Transverse colon (tissue), 4 donors: Measurements from ENCODE around the gene FBN2. TPM values are rescaled to one million over a fixed set of nuclear protein-coding genes. Genes with fewer than 3 reads are reported as not detected.

ENCODE experiments used
- DNase-seq: peaks from one replicate; pipeline ENCODE4 v3.0.0-alpha.2; 2019
- H3K27ac ChIP-seq, 4 donors: fragments of 200-600 bp; sonication (generic); 2 replicates each; pipeline ENCODE4 v1.5.1; 2016 to 2018; ENCODE audit warnings: inconsistent platforms in 4 of 4
- H3K27me3 ChIP-seq: fragments of 200-600 bp; sonication (generic); 2 replicates; pipeline ENCODE4 v1.5.1; 2017; ENCODE audit warnings: inconsistent platforms
- H3K36me3 ChIP-seq, 4 donors: fragments of 200-600 bp; sonication (generic); 2 replicates each; pipeline ENCODE4 v1.5.1; 2017 to 2019; ENCODE audit warnings: inconsistent platforms in 4 of 4
- H3K4me1 ChIP-seq, 4 donors: fragments of 200-600 bp; sonication (generic); 2 replicates each; pipeline ENCODE4 v1.5.1; 2017 to 2020; ENCODE audit warnings: inconsistent platforms in 4 of 4
- H3K4me3 ChIP-seq, 4 donors: fragments of 200-600 bp; sonication (generic); 1 replicate in 1 of 4; 2 replicates in 3 of 4; pipeline versions ENCODE4 v1.5.1 to v1.6.1; 2017 to 2019; ENCODE audit warnings: inconsistent platforms in 4 of 4
- H3K9me3 ChIP-seq, 2 donors: fragments of 200-600 bp; sonication (generic); 2 replicates each; pipeline ENCODE4 v1.5.1; 2017 to 2019; ENCODE audit warnings: inconsistent platforms in 2 of 2
- EP300 ChIP-seq: sonication (generic); formaldehyde crosslinking; IDR thresholded peaks from one replicate; pipeline ENCODE4 v1.6.1; 2017; ENCODE audit warnings: antibody characterized with exemption, low read depth
- POLR2A ChIP-seq: fragments of 450-650 bp; IDR thresholded peaks from one replicate; pipeline ENCODE4 v1.6.1; 2016; ENCODE audit warnings: antibody characterized with exemption, mild to moderate bottlenecking, moderate library complexity
- POLR2AphosphoS5 ChIP-seq, 3 donors: sonication (generic); formaldehyde crosslinking; IDR thresholded peaks; one replicate each; pipeline ENCODE4 v1.6.1; 2016; ENCODE audit warnings: antibody characterized with exemption in 3 of 3
- WGBS, 2 donors: methylation state at CpG; one replicate each; pipeline ENCODE4 v1.1.5; 2018; ENCODE audit warnings: low coverage in 1 of 2; 5-methylcytosine and 5-hydroxymethylcytosine counted together
- in situ Hi-C, 4 donors: fragments of 200-750 bp; cut with MboI; loops; one replicate each; pipeline versions ENCODE4 v1.15.0 to v1.15.1; 2017; ENCODE audit warnings: low sequenced_read_pairs in 3 of 4, low pct_ligation_motif_present in 1 of 4, low pct_unique_long_range_greater_than_20kb in 1 of 4
- intact Hi-C: fragments of 100-400 bp; cut with DNase I; formaldehyde crosslinking; loops from one replicate; pipeline ENCODE4 v1.15.1; 2023; ENCODE audit warnings: low total_unique reads
- total RNA-seq, 4 donors: library from RNA; depleted of rRNA; stranded (reverse); fragments of >200 nt; gene quantifications; one replicate each; pipeline ENCODE4 v1.1.0, GENCODE V29; 2016
- TF ChIP-seq, protein P1 (sequence below), 5 experiments: fragments of 200-600 bp in 3 of 5; fragments of 450-650 bp in 2 of 5; sonication (generic) in 3 of 5; IDR thresholded peaks; 1 replicate in 2 of 5; 2 replicates in 3 of 5; pipeline ENCODE4 v1.5.1; 2016 to 2017; ENCODE audit warnings: antibody characterized with exemption in 5 of 5, inconsistent platforms in 3 of 5, mild to moderate bottlenecking in 2 of 5, moderate library complexity in 1 of 5

FBN2 gene
- total RNA-seq, 4 donors from 2014 or later: 0.79 to 16.1 (median 2.6) TPM

DNA sequence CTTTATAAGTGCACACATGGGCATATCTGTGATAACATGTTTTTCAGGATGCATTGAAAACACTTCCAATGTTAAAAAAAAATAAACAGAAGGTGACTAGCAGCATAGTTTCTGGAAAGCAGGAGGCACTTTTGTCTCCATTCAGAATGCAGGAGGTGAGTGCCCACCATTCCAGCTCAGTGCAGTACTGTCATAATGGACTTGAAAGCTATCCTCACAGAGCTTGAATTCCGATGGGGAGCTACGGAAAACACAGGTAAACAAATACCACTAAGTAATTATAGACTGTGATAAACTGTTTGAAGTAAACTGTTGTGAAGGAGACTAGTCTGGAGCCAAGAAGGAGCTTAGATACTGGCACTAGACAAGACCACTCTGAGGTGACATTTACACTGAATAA, 9.9 kb downstream of the FBN2 start:
- WGBS, 2 donors: 43 to 52% methylated on average over 2 of the region's 2 CpGs
- intact Hi-C loops (no loop called here), in situ Hi-C loops (no loop called here)
- H3K4me1 ChIP-seq: no peaks in the 10 kb centered on the region
- DNase-seq: no peak
- no peaks in the 10 kb centered on the region for H3K9me3 ChIP-seq
- no peaks in the 10 kb centered on the region for H3K36me3 ChIP-seq
- H3K27ac ChIP-seq: no peak overlapping the region
- H3K27me3 ChIP-seq: no peaks in the 10 kb centered on the region
- no peak for TF ChIP-seq EP300
- no peak for TF ChIP-seq POLR2AphosphoS5 (IDR thresholded peaks at IDR 0.05)
- TF ChIP-seq, protein P1, sequence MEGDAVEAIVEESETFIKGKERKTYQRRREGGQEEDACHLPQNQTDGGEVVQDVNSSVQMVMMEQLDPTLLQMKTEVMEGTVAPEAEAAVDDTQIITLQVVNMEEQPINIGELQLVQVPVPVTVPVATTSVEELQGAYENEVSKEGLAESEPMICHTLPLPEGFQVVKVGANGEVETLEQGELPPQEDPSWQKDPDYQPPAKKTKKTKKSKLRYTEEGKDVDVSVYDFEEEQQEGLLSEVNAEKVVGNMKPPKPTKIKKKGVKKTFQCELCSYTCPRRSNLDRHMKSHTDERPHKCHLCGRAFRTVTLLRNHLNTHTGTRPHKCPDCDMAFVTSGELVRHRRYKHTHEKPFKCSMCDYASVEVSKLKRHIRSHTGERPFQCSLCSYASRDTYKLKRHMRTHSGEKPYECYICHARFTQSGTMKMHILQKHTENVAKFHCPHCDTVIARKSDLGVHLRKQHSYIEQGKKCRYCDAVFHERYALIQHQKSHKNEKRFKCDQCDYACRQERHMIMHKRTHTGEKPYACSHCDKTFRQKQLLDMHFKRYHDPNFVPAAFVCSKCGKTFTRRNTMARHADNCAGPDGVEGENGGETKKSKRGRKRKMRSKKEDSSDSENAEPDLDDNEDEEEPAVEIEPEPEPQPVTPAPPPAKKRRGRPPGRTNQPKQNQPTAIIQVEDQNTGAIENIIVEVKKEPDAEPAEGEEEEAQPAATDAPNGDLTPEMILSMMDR (IDR thresholded peaks at IDR 0.05): no peak
- H3K4me3 ChIP-seq: no peak overlapping the region

DNA sequence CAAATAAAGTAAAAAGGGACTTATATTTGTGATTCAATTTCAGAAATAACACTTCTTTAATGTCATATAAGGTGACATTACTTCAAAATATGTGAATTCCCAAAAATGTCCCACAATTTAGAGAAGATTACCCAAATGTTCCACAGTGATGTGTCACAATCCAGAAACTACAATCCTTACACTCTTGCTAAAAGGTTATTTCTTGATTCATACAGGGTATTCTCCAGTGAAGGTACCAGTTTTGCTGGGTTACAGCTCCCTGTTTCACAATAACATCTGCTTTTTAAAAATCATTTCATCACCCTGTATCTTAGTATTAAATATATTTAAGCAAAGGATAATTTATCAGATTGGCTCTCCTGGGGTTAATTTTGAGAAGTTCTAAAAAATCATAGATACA, 11.0 kb downstream of the FBN2 start:
- Histone ChIP-seq H3K9me3 (no peaks in the 10 kb centered on the region), H3K27ac (no peak overlapping the region), H3K4me3 (no peak overlapping the region), H3K36me3 (no peaks in the 10 kb centered on the region), H3K4me1 (no peaks in the 10 kb centered on the region), H3K27me3 (no peaks in the 10 kb centered on the region)
- in situ Hi-C loops: no loop called here
- no peak for DNase-seq
- intact Hi-C loops: no loop called here
- TF ChIP-seq POLR2A: no peak
- no peak for TF ChIP-seq EP300
- no peak for TF ChIP-seq POLR2AphosphoS5 (IDR thresholded peaks at IDR 0.05)
- TF ChIP-seq, protein P1 (IDR thresholded peaks at IDR 0.05): no peak

DNA sequence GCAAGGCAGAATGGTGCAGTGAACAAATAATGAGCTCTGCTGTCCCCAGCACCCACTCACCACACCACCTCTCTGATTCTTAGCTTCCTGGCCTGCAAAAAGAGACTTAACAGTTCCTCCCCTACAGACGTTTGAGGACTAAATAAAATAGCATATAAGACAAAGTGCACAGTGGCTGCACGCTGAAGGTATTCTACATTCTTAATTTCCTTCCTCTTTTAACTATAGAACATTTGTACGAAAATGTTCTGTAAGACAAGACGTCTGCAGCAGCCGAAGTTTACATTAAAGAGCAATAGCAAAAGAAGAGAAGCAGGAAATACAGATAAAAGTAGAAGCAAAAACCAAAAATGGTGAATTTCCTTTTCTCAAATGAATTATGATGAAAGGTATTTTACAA, 15.7 kb downstream of the FBN2 start:
- intact Hi-C loops (no loop called here), in situ Hi-C loops (loop anchor here in 1 of 4 donors (25.0 kb wide), 1 partner anchor 935 kb away; no protein-coding TSS in a partner anchor)
- Histone ChIP-seq H3K4me1 (no peaks in the 10 kb centered on the region), H3K27me3 (no peaks in the 10 kb centered on the region), H3K36me3 (no peaks in the 10 kb centered on the region), H3K9me3 (no peaks in the 10 kb centered on the region), H3K4me3 (no peak overlapping the region), H3K27ac (no peak overlapping the region)
- WGBS, 2 donors: 63 to 68% methylated on average over 5 of the region's 5 CpGs
- no peak for DNase-seq
- TF ChIP-seq, protein P1 (IDR thresholded peaks at IDR 0.05): no peak
- TF ChIP-seq POLR2A (no peak), POLR2AphosphoS5 (IDR thresholded peaks at IDR 0.05) (no peak), EP300 (no peak)

DNA sequence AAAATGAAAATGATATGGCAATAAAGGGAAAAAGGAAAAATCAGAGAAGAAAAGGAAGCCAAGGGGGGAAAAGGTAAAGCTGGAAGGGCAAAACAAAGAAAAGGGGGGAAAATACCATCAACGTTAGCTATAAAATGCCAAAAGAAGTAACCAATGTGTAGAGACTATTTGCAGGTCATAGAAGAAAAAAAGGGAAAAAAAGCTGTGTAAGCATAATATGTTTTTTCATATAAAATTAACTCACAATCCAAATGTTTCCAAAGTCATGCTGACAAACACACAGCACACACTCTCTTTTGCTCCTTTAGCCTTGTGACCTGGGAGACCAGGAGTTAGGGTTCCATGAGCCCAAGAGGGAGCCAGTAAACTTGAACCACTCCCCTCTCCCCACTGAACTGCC, 18.2 kb downstream of the FBN2 start:
- no peak for DNase-seq
- Histone ChIP-seq H3K9me3 (no peaks in the 10 kb centered on the region), H3K27me3 (no peaks in the 10 kb centered on the region), H3K4me3 (no peak overlapping the region), H3K4me1 (no peaks in the 10 kb centered on the region), H3K36me3 (no peaks in the 10 kb centered on the region), H3K27ac (no peak overlapping the region)
- 64 to 96% methylated on average over 1 of the region's 1 CpG for WGBS, 2 donors
- in situ Hi-C loops: loop anchor here in 1 of 4 donors (25.0 kb wide), 1 partner anchor 933 kb away; no protein-coding TSS in a partner anchor
- TF ChIP-seq, protein P1 (IDR thresholded peaks at IDR 0.05): no peak
- TF ChIP-seq EP300 (no peak), POLR2AphosphoS5 (IDR thresholded peaks at IDR 0.05) (no peak), POLR2A (no peak)
- intact Hi-C loops: no loop called here
